H1 (cell line): Measurements from ENCODE around the gene MAGI2. TPM values are rescaled to one million over a fixed set of nuclear protein-coding genes. Genes with fewer than 3 reads are reported as not detected.
A peak's percentile ranks its signal among the peaks of the same experiment; 100 is the strongest.

Source experiments
- CTCF ChIA-PET: fragments of 300-600 bp; sonication (Branson Sonifier 250); formaldehyde crosslinking; loops from one replicate; lab custom pipeline; 2021; ENCODE audit not compliant: partially characterized antibody; lab: Charles Lee
- POLR2A ChIA-PET: fragments of 300-600 bp; sonication (Branson Sonifier 250); formaldehyde crosslinking; loops from one replicate; lab custom pipeline; 2021; ENCODE audit warnings: inconsistent platforms; ENCODE audit not compliant: partially characterized antibody; lab: Charles Lee
- DNase-seq, 2 experiments: peaks; one replicate each; pipeline versions ENCODE4 v3.0.0 to v3.0.0-alpha.2; 2010 to 2022; ENCODE audit warnings: low spot score in 2 of 2, low read depth in 1 of 2, mixed read lengths in 1 of 2
- FAIRE-seq: peaks from 2 replicates; lab custom pipeline; 2011; peaks lifted over from hg19 to GRCh38; lab: Jason Lieb, UNC
- H2AFZ ChIP-seq: 2 replicates; pipeline ENCODE4 v1.8.1; 2012; ENCODE audit warnings: low read length, inconsistent platforms
- H2AK5ac ChIP-seq: 2 replicates; pipeline ENCODE4 v1.6.1; 2013; ENCODE audit warnings: low read depth, low read length
- H2BK120ac ChIP-seq: replicated peaks from 2 replicates; pipeline ENCODE3; 2013; ENCODE audit warnings: low read depth, low read length, inconsistent platforms
- H2BK12ac ChIP-seq: 2 replicates; pipeline ENCODE4 v1.6.1; 2013; ENCODE audit warnings: low read depth, low read length
- H2BK15ac ChIP-seq: 2 replicates; pipeline ENCODE4 v1.6.1; 2013; ENCODE audit warnings: low read length
- H2BK20ac ChIP-seq: 2 replicates; pipeline ENCODE4 v1.6.1; 2013; ENCODE audit warnings: low read length
- H2BK5ac ChIP-seq: 2 replicates; pipeline ENCODE4 v1.6.1; 2013; ENCODE audit warnings: low read depth, low read length
- H3K14ac ChIP-seq: 2 replicates; pipeline ENCODE4 v1.6.1; 2013; ENCODE audit warnings: inconsistent platforms; ENCODE audit not compliant: insufficient read length
- H3K18ac ChIP-seq: 2 replicates; pipeline ENCODE4 v1.6.1; 2013; ENCODE audit warnings: low read length; ENCODE audit errors: extremely low read depth
- H3K23ac ChIP-seq: 2 replicates; pipeline ENCODE4 v1.6.1; 2013; ENCODE audit warnings: inconsistent platforms; ENCODE audit not compliant: insufficient read length
- H3K23me2 ChIP-seq: 2 replicates; pipeline ENCODE4 v1.6.1; 2013; ENCODE audit warnings: low read depth, low read length
- H3K27ac ChIP-seq: 2 replicates; pipeline ENCODE4 v1.6.1; 2011; ENCODE audit warnings: low read depth, low read length, inconsistent platforms
- H3K27me3 ChIP-seq, 4 experiments: replicated peaks in 1 of 4; 1 replicate in 1 of 4; 2 replicates in 3 of 4; pipeline versions ENCODE4 v1.6.1 to v1.8.1; 2011 to 2013; ENCODE audit warnings: low read length in 3 of 4, mild to moderate bottlenecking in 3 of 4, inconsistent platforms in 2 of 4, mixed read lengths in 2 of 4, moderate library complexity in 1 of 4; ENCODE audit not compliant: control insufficient read depth in 3 of 4, insufficient read depth in 3 of 4; ENCODE audit errors: extremely low read depth in 1 of 4
- H3K36me3 ChIP-seq, 4 experiments: 2 replicates each; pipeline versions ENCODE4 v1.6.1 to v1.8.1; 2011 to 2013; ENCODE audit warnings: mild to moderate bottlenecking in 4 of 4, low read length in 3 of 4, moderate library complexity in 2 of 4, control low read depth in 1 of 4, inconsistent platforms in 1 of 4; ENCODE audit not compliant: insufficient read depth in 4 of 4, control insufficient read depth in 2 of 4
- H3K4ac ChIP-seq: replicated peaks from 2 replicates; pipeline ENCODE3; 2013; ENCODE audit warnings: low read length, low read depth, mixed read lengths, inconsistent platforms; ENCODE audit not compliant: insufficient read length
- H3K4me1 ChIP-seq, 4 experiments: replicated peaks in 1 of 4; 1 replicate in 1 of 4; 2 replicates in 3 of 4; pipeline versions ENCODE4 v1.6.1 to v1.8.1; 2011 to 2013; ENCODE audit warnings: low read length in 3 of 4, inconsistent platforms in 2 of 4, mixed read lengths in 1 of 4; ENCODE audit not compliant: insufficient read depth in 4 of 4, control insufficient read depth in 3 of 4
- H3K4me2 ChIP-seq, 2 experiments: 2 replicates each; pipeline versions ENCODE4 v1.6.1 to v1.8.1; 2011 to 2013; ENCODE audit warnings: low read depth in 2 of 2, low read length in 2 of 2, control low read depth in 1 of 2, inconsistent platforms in 1 of 2, mild to moderate bottlenecking in 1 of 2; ENCODE audit not compliant: insufficient read depth in 1 of 2
- H3K4me3 ChIP-seq, 4 experiments: fragments of 200-600, 300-600 bp in 1 of 4; sonication (generic), shearing (Covaris generic), sonication (Bioruptor Twin) in 1 of 4; 2 replicates each; pipeline versions ENCODE4 v1.5.1 to v1.8.1; 2011 to 2016; ENCODE audit warnings: low read length in 4 of 4, low read depth in 3 of 4, control low read depth in 2 of 4, inconsistent platforms in 2 of 4, mild to moderate bottlenecking in 2 of 4, mixed read lengths in 1 of 4, moderate library complexity in 1 of 4; ENCODE audit not compliant: insufficient read depth in 2 of 4; ENCODE audit errors: extremely low read depth in 1 of 4
- H3K56ac ChIP-seq: replicated peaks from 2 replicates; pipeline ENCODE3; 2013; ENCODE audit warnings: low read depth, mild to moderate bottlenecking, mixed read lengths, low read length, inconsistent platforms; ENCODE audit not compliant: insufficient read length
- H3K79me1 ChIP-seq: 2 replicates; pipeline ENCODE4 v1.6.1; 2013; ENCODE audit warnings: low read depth, low read length, control low read depth
- H3K79me2 ChIP-seq, 2 experiments: 2 replicates each; pipeline versions ENCODE4 v1.6.1 to v1.8.1; 2012 to 2013; ENCODE audit warnings: low read length in 2 of 2, mild to moderate bottlenecking in 2 of 2, inconsistent platforms in 1 of 2; ENCODE audit not compliant: insufficient read depth in 2 of 2, control insufficient read depth in 1 of 2
- H3K9ac ChIP-seq, 4 experiments: replicated peaks in 1 of 4; 1 replicate in 1 of 4; 2 replicates in 3 of 4; pipeline versions ENCODE4 v1.6.1 to v1.8.1; 2011 to 2013; ENCODE audit warnings: low read depth in 3 of 4, low read length in 3 of 4, control low read depth in 2 of 4, mild to moderate bottlenecking in 2 of 4, moderate library complexity in 2 of 4, inconsistent platforms in 1 of 4; ENCODE audit errors: extremely low read depth in 1 of 4
- H3K9me3 ChIP-seq, 2 experiments: 2 replicates each; pipeline versions ENCODE4 v1.6.1 to v1.8.1; 2012 to 2013; ENCODE audit warnings: mild to moderate bottlenecking in 2 of 2, moderate library complexity in 2 of 2, control low read depth in 1 of 2, inconsistent platforms in 1 of 2, low read depth in 1 of 2, low read length in 1 of 2, mixed read lengths in 1 of 2; ENCODE audit not compliant: insufficient read depth in 2 of 2
- H4K20me1 ChIP-seq, 2 experiments: replicated peaks in 1 of 2; 2 replicates each; pipeline versions ENCODE3 to v1.8.1; 2011 to 2013; ENCODE audit warnings: inconsistent platforms in 2 of 2, low read length in 2 of 2, mild to moderate bottlenecking in 1 of 2; ENCODE audit not compliant: insufficient read depth in 2 of 2, control insufficient read depth in 1 of 2
- H4K5ac ChIP-seq: 2 replicates; pipeline ENCODE4 v1.6.1; 2013; ENCODE audit warnings: low read length, low read depth, mixed read lengths, inconsistent platforms; ENCODE audit not compliant: insufficient read length
- H4K8ac ChIP-seq: 2 replicates; pipeline ENCODE4 v1.8.0; 2013; ENCODE audit warnings: mild to moderate bottlenecking, moderate library complexity, low read length, inconsistent platforms; ENCODE audit not compliant: insufficient read depth; ENCODE audit errors: extremely low read depth
- H4K91ac ChIP-seq: replicated peaks from 2 replicates; pipeline ENCODE3; 2013; ENCODE audit warnings: low read length, mixed read lengths, inconsistent platforms; ENCODE audit not compliant: insufficient read length
- ATF2 ChIP-seq: IDR thresholded peaks from 2 replicates; pipeline ENCODE4 v1.6.1; 2012; ENCODE audit warnings: low read length, inconsistent platforms
- CBX8 ChIP-seq: fragments of 300-800, 300-1000 bp; sonication (generic); IDR thresholded peaks from 2 replicates; pipeline ENCODE4 v1.7.1; 2016; ENCODE audit warnings: low read depth, low read length, borderline replicate concordance
- GTF2F1 ChIP-seq: IDR thresholded peaks from 2 replicates; pipeline ENCODE4 v1.6.1; 2012; ENCODE audit warnings: low read depth, low read length, improper control_type of control experiment, borderline replicate concordance
- POLR2AphosphoS5 ChIP-seq: IDR thresholded peaks from 2 replicates; pipeline ENCODE4 v1.6.1; 2011; ENCODE audit warnings: low read depth, low read length
- POU5F1 ChIP-seq: IDR thresholded peaks from 2 replicates; pipeline ENCODE4 v1.6.1; 2011; ENCODE audit warnings: low read depth, mild to moderate bottlenecking, low read length, moderate library complexity
- RAD21 ChIP-seq, 2 experiments: IDR thresholded peaks in 1 of 2; conservative IDR thresholded peaks in 1 of 2; 2 replicates each; pipeline ENCODE4 v1.6.1; 2011; ENCODE audit warnings: low read depth in 2 of 2, low read length in 2 of 2, improper control_type of control experiment in 1 of 2, inconsistent platforms in 1 of 2, mild to moderate bottlenecking in 1 of 2, moderate library complexity in 1 of 2
- RNF2 ChIP-seq: fragments of 200-900, 300-1000 bp; sonication (generic); IDR thresholded peaks from 2 replicates; pipeline ENCODE4 v1.7.1; 2016; ENCODE audit warnings: borderline replicate concordance, low read depth, mild to moderate bottlenecking, antibody characterized with exemption, low read length; ENCODE audit not compliant: poor library complexity, severe bottlenecking; ENCODE audit errors: missing control alignments
- SP1 ChIP-seq: IDR thresholded peaks from 2 replicates; pipeline ENCODE4 v1.6.1; 2011; ENCODE audit warnings: low read depth, low read length
- TAF1 ChIP-seq: IDR thresholded peaks from 2 replicates; pipeline ENCODE4 v1.6.1; 2011; ENCODE audit warnings: mild to moderate bottlenecking, low read depth, low read length
- TAF7 ChIP-seq: optimal IDR thresholded peaks from 2 replicates; pipeline ENCODE3; 2011; ENCODE audit warnings: low read depth, mild to moderate bottlenecking, inconsistent platforms, low read length, moderate library complexity, borderline replicate concordance
- TCF12 ChIP-seq: IDR thresholded peaks from 2 replicates; pipeline ENCODE4 v1.6.1; 2011; ENCODE audit warnings: low read depth, mild to moderate bottlenecking, low read length
- WGBS, 2 experiments: shearing (Covaris generic) in 1 of 2; methylation state at CpG; one replicate each; pipeline versions ENCODE4 v1.1.6 to v1.1.7; 2013 to 2015; ENCODE audit warnings: low lambda C conversion rate in 2 of 2, mixed read lengths in 2 of 2, inconsistent platforms in 1 of 2, low coverage in 1 of 2, missing lambda C conversion rate in 1 of 2; ENCODE audit not compliant: insufficient replicate concordance in 2 of 2, insufficient coverage in 1 of 2, insufficient read length in 1 of 2; ENCODE audit errors: extremely low coverage in 1 of 2, missing lambda C conversion rate in 1 of 2; 5-methylcytosine and 5-hydroxymethylcytosine counted together
- polyA plus RNA-seq, 7 experiments: library from polyadenylated mRNA; depleted of rRNA in 3 of 7; stranded (reverse) in 5 of 7; unstranded in 2 of 7; fragments of >200 nt in 5 of 7; fragments of 200-250 nt in 2 of 7; gene quantifications; 1 replicate in 5 of 7; 2 replicates in 1 of 7; 4 replicates in 1 of 7; pipeline versions ENCODE4 v1.2.1 to v1.2.3, GENCODE V29; 2011 to 2013; ENCODE audit warnings: missing spikeins in 2 of 7, mixed read lengths in 2 of 7
- total RNA-seq: library from RNA; stranded (reverse); fragmentation: NEBNext Ultra II Directional; extraction: Animal tissue kit (Norgen Biotek cat#: 25700); gene quantifications from 2 replicates; pipeline ENCODE4 v1.2.1, GENCODE V29; 2021

MAGI2 gene
- total and polyA plus RNA-seq, 2 of the 8 experiments (the other 6 are each of a cell fraction or from before 2014, with no cell fraction given) = 6.0 to 27.3 TPM

- Histone ChIP-seq H3K23me2 (no peaks in the 10 kb centered on the region), H2AK5ac (no peak overlapping the region), H3K4me3 (no peak overlapping the region), H3K36me3 (no peaks in the 10 kb centered on the region), H2BK20ac (no peak overlapping the region), H4K8ac (peak overlapping the region; percentile 14; the same call in 1 of the 2 replicates), H2BK12ac (no peak overlapping the region), H3K79me2 (no peaks in the 10 kb centered on the region), H3K79me1 (no peaks in the 10 kb centered on the region), H3K4ac (no peak overlapping the region), H4K91ac (no peak overlapping the region), H2AFZ (no peak overlapping the region), H3K9ac (no peak overlapping the region), H4K20me1 (no peaks in the 10 kb centered on the region), H2BK15ac (no peak overlapping the region), H3K9me3 (no peaks in the 10 kb centered on the region), H3K27ac (no peak overlapping the region), H2BK5ac (no peak overlapping the region), H3K27me3 (no peaks in the 10 kb centered on the region), H3K14ac (no peak overlapping the region), H4K5ac (no peak overlapping the region), H3K23ac (no peak overlapping the region), H3K4me2 (no peak overlapping the region), H3K18ac (no peak overlapping the region), H3K4me1 (no peaks in the 10 kb centered on the region), H2BK120ac (no peak overlapping the region), H3K56ac (no peak overlapping the region)
- WGBS, 2 experiments = 96% methylated on average over 3 of the region's 3 CpGs; no CpG with 5 or more reads in 1 of the 2 experiments
- CTCF ChIA-PET = interaction anchor here (0.6 to 1.7 kb wide), 5 partner anchors 10 to 309 kb away, joined by 3 to 5 read pairs (median 3); no protein-coding TSS in a partner anchor
- DNase-seq (no peak), FAIRE-seq (no peak)
- POLR2A ChIA-PET = interaction anchor here (0.6 kb wide), 1 partner anchor 14 kb away, joined by 4 read pairs; no protein-coding TSS in a partner anchor
- TF ChIP-seq TAF7 (no peak), TCF12 (no peak), ATF2 (no peak), RNF2 (no peak), CBX8 (no peak), TAF1 (no peak), SP1 (no peak), RAD21 (IDR thresholded peaks at IDR 0.05 in 1 of 2, conservative IDR thresholded peaks at IDR 0.05 in 1 of 2; ENCODE audit: low read depth in 2 of 2, low read length in 2 of 2) (no peak), GTF2F1 (no peak), POU5F1 (no peak), POLR2AphosphoS5 (no peak)
Measured at GRCh38 chr7:78099715-78100394, 1353.6 kb downstream of the MAGI2 start.
